HK-2 (cell line): Measurements from ENCODE around the gene HBD.
"Not testable (repeated sequence)": the region's sequence is repeated elsewhere in the genome, so short reads cannot be mapped to it uniquely, and the experiment has no call there.

ENCODE experiments used
- DNase-seq: peaks from one replicate; pipeline ENCODE4 v3.0.0-alpha.2; 2018; ENCODE audit not compliant: unreplicated experiment

The HBD gene

DNA sequence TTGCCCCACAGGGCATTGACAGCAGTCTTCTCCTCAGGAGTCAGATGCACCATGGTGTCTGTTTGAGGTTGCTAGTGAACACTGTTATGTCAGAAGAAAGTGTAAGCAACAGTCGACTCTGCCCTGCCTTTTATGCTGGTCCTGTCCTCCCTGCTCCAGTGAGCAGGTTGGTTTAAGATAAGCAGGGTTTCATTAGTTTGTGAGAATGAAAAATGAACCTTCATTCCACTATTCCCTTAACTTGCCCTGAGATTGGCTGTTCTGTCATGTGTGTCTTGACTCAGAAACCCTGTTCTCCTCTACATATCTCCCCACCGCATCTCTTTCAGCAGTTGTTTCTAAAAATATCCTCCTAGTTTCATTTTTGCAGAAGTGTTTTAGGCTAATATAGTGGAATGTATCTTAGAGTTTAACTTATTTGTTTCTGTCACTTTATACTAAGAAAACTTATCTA is at the start of gene HBD:
HBD (minus strand) TSS at position 103 of the 454 bp plus-strand sequence; CDS start at position 53, 50 bp downstream.
- no peak for DNase-seq

DNA sequence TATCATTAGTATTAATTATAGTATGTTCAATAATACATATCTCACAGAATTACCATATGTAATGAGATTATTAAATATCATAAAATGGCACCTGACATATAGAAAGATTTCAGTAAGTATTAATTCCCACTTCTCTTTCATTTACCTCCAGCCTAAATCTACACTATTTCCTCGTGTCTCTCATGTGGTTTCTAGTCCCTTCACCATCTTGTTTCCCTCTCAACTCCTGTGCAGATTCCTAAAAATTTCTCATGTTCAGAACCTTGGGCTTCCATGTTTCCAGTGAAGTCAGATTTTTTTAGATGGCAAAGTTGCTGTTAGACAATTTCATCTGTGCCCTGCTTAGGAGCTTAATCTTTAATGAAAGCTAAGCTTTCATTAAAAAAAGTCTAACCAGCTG is 49.6 kb upstream of the HBD start:
- no peak for DNase-seq

- no peak for DNase-seq
Observed at GRCh38 chr11:5283086-5283485, 48.8 kb upstream of the HBD start.

GRCh38 chr11:5282628-5283027 is 48.3 kb upstream of the HBD start:
- DNase-seq: no peak

DNA sequence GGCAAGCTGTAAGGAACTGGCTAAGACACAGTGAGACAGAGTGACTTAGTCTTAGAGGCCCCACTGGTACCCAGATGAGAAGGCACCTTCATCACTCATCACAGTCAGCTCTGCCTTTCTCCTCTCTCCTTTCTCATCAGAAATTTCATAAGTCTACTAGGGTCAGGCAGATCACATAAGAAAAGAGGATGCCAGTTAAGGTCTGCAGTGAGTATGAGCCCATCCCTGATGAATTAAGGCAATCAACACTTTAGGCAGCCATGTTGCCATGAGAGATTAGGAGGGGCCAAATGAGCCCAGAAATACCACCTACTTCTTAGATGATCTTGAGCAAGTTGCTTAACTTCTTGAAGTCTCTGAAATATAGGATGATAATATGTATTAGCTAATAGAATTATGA is 47.3 kb upstream of the HBD start:
- DNase-seq: no peak

GRCh38 chr11:5280582-5281102 is 46.4 kb upstream of the HBD start:
- DNase-seq: peak; percentile 10

- no peak for DNase-seq
Observed at GRCh38 chr11:5279471-5280090, 45.3 kb upstream of the HBD start.

DNA sequence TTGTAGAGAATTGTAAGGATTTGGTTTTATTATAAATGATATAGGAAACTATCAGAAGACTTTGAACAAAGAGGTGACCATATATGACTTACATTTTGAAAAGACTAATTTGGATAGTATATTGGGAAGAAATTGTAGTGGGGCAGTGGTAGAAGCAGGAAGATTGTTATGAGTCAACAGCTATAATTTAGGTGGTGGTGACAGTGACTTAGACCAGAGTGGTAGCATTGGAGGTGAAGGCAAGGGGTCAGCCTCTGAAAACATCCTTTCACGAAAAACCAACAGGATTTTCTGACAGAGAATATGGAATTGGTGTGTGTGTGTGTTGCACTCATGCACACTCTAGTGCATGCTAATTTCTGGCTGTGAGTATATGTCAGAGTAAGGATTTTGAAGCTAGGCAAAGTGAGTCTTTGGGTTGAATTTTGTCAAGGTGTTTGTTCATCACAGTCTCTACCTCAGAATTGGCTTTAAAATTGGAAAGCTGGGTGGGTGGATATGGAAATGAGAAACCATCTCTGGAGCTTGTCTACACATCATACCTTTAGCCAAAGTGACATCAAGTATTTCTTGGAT is 43.6 kb upstream of the HBD start:
- DNase-seq: no peak

DNA sequence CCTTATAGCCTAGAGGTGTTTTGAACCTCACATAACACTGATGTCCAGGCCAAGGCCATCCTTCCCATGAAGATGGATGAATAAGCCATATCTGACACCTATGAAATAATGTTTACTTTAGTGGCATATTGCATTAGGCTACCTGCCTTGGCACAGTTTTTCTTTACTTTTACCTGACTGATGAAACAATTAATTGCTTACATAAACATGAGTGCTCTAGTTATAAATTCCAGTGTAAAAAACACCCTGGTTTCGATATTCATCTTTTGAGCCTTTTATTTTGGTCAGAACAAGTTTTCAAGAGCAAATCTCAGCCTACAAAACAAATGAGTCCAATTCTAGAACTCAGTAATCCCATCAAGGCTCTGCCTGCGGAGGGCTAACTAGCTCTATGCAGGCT is 42.4 kb upstream of the HBD start:
- no peak for DNase-seq

DNA sequence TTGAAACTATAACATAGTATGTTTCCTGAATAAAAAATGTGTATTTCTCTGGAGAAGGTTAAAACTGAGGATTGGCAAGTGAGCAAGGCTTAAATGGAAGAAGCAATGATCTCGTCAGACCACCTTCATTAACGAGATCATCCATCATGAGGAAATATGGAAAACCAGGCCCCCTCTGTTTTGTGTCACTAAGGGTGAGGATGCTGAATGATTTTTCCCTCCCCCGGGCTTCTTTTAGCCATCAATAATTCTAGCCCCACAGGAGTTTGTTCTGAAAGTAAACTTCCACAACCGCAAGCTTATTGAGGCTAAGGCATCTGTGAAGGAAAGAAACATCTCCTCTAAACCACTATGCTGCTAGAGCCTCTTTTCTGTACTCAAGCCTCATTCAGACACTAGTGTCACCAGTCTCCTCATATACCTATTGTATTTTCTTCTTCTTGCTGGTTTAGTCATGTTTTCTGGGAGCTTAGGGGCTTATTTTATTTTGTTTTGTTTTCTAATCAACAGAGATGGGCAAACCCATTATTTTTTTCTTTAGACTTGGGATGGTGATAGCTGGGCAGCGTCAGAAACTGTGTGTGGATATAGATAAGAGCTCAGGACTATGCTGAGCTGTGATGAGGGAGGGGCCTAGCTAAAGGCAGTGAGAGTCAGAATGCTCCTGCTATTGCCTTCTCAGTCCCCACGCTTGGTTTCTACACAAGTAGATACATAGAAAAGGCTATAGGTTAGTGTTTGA is 41.3 kb upstream of the HBD start:
- DNase-seq: no peak

GRCh38 chr11:5274395-5274794 is 40.1 kb upstream of the HBD start:
- DNase-seq: no peak

- no peak for DNase-seq
Observed at GRCh38 chr11:5272395-5273017, 38.2 kb upstream of the HBD start.

DNA sequence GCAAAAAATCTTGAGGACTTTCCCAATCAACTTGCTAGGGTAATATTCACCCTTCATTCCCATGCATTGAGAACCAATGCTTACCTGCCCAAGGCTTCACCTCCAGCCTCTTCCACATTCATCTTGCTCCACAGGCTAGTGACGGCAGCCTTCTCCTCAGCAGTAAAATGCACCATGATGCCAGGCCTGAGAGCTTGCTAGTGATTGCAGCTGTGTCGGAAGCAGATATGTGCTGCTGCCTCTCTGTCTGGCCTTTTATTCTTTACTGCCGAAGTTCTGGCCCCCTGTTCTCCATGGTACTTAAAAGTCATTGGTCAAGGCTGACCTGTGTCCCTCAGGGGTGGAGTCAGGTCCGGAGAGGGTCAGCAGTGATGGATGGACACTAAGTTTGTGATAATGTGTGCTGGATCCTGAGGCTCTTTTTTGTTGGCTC is 35.4 kb upstream of the HBD start, which contains the start of gene HBE1:
HBE1 (minus strand) TSS at position 231 of the 433 bp plus-strand sequence; CDS start at position 176, 55 bp downstream.
- DNase-seq: no peak

DNA sequence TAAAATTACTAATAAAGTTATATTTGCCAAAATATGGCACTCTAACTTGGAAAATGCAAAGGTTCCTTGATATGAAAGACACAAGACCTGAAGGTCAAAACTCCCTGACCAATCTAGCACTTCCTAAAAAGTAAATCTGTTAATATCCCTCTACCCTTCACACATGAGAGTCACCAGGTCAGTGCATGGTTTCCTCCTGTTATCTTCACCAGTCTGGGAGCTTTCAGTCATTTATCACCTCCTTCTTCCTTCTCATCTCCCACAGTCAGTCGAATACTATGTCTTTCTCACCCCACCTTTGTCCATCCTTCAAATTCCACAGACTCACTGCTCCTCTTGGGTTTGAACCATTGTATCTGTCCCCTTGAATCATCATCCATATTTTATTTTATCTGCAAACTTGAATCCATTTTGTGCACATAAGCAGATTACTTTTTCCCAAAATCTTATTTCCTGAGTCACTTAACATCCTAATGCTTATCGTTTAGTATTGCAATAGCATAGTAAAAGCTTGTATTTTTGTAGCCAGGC is 32.8 kb upstream of the HBD start:
- DNase-seq: no peak

- no peak for DNase-seq
Observed at GRCh38 chr11:5266609-5267008, 32.3 kb upstream of the HBD start.

- no peak for DNase-seq
Observed at GRCh38 chr11:5265832-5266231, 31.5 kb upstream of the HBD start.

DNA sequence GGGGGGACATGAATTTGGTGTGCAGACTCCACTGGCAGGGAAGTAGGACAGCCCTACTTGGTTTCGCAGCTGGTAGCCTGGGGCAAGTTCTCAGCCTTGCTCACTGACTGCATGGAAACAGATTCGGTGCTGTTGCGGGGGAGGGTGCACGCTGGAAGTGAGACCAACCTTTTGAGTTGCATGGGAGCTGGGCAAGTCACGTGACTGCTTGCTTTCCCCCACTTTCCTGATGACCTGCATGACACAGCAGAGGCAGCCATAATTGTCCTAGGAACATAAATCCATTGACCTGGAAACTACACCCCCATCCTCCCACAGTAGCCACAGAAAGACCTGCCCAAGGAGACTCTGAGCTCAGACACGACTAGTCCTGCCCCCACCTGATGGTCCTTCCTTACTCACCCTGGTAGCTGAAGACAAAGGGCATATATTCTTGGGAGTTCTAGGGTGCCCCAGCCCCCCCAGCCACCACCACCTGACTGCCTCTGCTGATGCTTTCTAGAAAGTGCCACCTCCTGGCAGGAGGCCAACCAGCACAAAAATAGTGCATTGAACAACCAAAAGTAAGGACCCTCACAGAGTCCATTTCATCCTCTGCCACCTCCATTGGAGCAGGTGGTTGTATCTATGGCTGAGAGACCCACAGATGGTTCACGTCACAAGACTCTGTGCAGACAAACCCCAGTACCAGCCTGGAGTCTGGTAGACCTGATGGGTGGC is 24.4 kb upstream of the HBD start:
- DNase-seq: no peak

DNA sequence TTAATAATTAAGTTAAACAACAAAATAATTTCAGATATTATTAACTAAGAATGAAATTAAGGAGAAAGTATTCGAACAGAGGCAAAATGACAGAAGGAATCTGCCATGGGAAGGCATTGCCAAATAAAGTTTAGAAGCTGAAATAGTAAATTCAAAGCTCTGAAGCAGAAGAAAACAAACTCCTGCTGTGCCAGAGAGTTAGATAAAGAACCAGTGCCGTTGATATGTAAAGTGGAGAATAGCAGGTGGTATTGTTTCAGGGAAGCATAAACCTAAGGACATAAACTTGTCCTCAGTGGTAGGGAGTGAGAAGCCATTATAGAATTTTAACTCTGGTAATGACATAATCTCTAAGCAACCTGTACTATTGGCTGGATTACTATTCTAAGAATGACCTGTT is 23.0 kb upstream of the HBD start:
- no peak for DNase-seq

GRCh38 chr11:5254646-5255413 is 20.5 kb upstream of the HBD start, which contains the start of gene HBG2:
HBG2 (minus strand) TSS chr11:5254781; CDS start chr11:5254728, 53 bp downstream.
- DNase-seq: not testable (repeated sequence)

DNA sequence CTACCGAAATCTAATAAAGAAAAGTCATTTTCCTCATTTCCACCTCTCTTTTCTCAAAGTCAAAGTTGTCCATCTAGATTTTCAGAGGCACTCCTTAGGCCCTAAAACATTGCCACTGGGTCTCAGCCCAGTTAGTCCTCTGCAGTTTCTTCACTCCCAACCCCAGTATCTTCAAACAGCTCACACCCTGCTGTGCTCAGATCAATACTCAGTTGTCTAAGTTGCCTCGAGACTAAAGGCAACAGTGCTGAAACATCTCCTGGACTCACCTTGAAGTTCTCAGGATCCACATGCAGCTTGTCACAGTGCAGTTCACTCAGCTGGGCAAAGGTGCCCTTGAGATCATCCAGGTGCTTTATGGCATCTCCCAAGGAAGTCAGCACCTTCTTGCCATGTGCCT is 19.7 kb upstream of the HBD start:
- DNase-seq: not testable (repeated sequence)
